Transverse colon (tissue), 1 donor: ENCODE results near the gene PCNX4.

ENCODE experiments used
- EP300 ChIP-seq: sonication (generic); formaldehyde crosslinking; IDR thresholded peaks from one replicate; pipeline ENCODE4 v1.6.1; 2017; ENCODE audit warnings: antibody characterized with exemption, low read depth
- POLR2A ChIP-seq: fragments of 450-650 bp; IDR thresholded peaks from one replicate; pipeline ENCODE4 v1.6.1; 2016; ENCODE audit warnings: antibody characterized with exemption, mild to moderate bottlenecking, moderate library complexity

DNA sequence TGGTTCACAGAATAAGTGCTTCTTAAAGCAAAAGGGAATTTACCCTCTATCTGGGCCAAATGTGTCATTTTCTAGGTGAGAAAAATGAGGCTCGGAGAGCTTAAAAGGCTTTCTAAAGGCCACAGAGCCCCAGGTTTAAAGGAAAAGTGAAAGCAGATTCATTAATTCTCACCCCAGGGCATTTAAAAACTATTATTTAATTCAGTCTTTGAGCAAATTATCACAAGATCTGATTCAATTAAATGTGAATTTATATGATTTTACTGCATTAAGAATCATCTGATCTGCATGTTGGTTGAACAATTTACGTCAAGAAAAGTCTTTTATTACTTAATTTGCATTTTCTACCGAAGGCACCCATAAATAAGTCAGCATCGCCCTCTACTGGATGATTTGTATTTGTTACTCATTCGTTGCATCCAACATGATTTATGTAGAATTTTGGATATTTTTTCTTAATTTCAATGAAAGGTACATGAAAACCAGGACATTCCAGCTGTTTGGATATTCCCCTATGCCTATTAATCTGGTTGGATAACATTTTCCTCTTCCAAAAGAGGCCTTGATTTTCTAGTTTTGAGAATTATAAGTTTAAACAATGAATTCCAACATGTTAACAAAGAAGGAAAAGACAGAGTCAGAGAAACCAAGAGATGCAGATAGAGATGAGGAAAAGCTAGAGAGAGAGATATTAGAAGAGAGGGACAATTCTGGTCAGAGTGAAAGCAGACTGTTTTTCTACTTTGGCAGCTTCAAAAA is 92.6 kb downstream of the PCNX4 start:
- TF ChIP-seq EP300 = no peak
- no peak for TF ChIP-seq POLR2A
